ENCODE measurements around the gene NDOR1.

NDOR1 gene

DNA sequence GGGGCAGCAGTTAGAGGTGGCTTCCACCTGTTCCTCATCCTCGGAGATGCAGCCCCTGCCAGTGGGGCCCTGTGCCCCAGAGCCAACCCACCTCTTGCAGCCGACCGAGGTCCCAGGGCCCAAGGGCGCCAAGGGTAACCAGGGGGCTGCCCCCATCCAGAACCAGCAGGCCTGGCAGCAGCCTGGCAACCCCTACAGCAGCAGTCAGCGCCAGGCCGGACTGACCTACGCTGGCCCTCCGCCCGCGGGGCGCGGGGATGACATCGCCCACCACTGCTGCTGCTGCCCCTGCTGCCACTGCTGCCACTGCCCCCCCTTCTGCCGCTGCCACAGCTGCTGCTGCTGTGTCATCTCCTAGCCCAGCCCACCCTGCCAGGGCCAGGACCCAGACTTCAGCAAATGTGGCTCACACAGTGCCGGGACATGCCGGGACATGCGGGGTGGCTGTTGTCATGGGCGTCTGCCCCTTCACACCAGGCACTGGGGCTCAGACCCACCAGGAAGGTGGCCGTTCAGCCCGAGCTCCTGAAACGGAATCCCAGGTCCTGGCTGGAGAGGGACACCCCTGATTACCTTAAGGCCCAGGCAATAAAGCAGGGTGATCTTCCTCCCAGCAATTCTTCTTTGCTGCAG, 20.3 kb downstream of the NDOR1 start:
- Histone ChIP-seq H3K4me3 (ENCODE audit: low read depth, low read length) (no peak overlapping the region), H3K36me3 (ENCODE audit: control insufficient read depth, insufficient read depth, low read length) (no peaks in the 10 kb centered on the region), H3K4me1 (ENCODE audit: control insufficient read depth, insufficient read depth, low read length) (peaks cover 3% of the 10 kb centered on the region; the same call in 1 of the 2 replicates), H3K9ac (ENCODE audit: low read depth, low read length) (no peak overlapping the region), H3K27ac (ENCODE audit: low read depth, low read length) (no peak overlapping the region), H3K27me3 (ENCODE audit: control insufficient read depth, insufficient read depth, low read length) (peaks cover 5% of the 10 kb centered on the region), H3K9me3 (ENCODE audit: control insufficient read depth, insufficient read depth, low read length) (no peaks in the 10 kb centered on the region)

GRCh38 chr9:137226338-137227053, 21.0 kb downstream of the NDOR1 start:
- H3K9me3 ChIP-seq (ENCODE audit: control insufficient read depth, insufficient read depth, low read length) = no peaks in the 10 kb centered on the region
- H3K4me1 ChIP-seq (ENCODE audit: control insufficient read depth, insufficient read depth, low read length) = peaks cover 3% of the 10 kb centered on the region; the same call in 1 of the 2 replicates
- H3K4me3 ChIP-seq (ENCODE audit: low read depth, low read length) = no peak overlapping the region
- H3K9ac ChIP-seq (ENCODE audit: low read depth, low read length) = no peak overlapping the region
- no peaks in the 10 kb centered on the region for H3K36me3 ChIP-seq (ENCODE audit: control insufficient read depth, insufficient read depth, low read length)
- H3K27me3 ChIP-seq (ENCODE audit: control insufficient read depth, insufficient read depth, low read length) = peaks cover 5% of the 10 kb centered on the region
- no peak overlapping the region for H3K27ac ChIP-seq (ENCODE audit: low read depth, low read length)

DNA sequence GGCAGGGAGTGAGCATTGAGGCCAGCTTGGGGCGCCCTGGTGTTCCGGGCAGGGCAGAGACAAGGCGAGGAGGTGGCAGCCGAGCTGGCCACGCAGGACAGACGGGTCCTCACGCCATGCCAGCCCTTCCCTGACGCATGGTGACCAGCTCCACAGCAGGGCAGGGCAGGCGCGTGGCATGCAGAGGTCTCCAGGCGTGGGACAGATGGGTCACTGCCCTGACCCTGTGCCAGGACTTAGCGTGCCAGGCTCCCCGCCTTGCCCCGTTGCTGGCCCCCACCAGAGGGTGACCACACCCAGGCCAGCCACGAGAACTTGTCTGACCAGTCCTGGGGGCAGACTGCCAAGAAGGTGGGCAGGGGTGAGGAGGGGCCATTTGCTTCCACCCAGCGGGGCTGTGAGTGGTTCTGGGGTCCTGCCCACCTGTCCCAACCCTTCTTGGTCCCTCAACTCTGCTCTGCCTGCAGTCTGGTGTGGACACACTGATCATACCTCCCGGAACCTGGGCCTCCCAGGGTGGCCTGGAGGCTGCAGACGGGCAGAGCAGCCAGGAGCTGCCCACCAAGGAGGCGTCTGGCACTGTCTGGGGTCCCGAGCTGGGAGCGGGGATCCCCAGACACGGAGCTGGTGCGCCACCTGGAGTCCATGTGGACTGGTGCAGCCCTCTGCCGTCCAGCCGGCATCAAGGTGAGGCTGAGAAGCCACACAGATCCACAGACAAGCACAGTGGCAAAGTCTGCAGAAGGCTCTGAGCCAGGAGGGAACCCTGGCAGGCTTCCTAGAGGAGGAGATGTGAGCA, 21.8 kb downstream of the NDOR1 start, which contains the start of gene RNF224:
RNF224 (plus strand) TSS at position 449 of the 799 bp plus-strand sequence. CDS start 834 bp downstream, outside the sequence.
- H3K9ac ChIP-seq (ENCODE audit: low read depth, low read length) = no peak within 1 kb of the TSS
- H3K9me3 ChIP-seq (ENCODE audit: control insufficient read depth, insufficient read depth, low read length) = no peaks in the 10 kb centered on the region
- peaks cover 3% of the 10 kb centered on the region; the same call in 1 of the 2 replicates for H3K4me1 ChIP-seq (ENCODE audit: control insufficient read depth, insufficient read depth, low read length)
- no peaks in the 10 kb centered on the region for H3K36me3 ChIP-seq (ENCODE audit: control insufficient read depth, insufficient read depth, low read length)
- no peak within 1 kb of the TSS for H3K27ac ChIP-seq (ENCODE audit: low read depth, low read length)
- H3K4me3 ChIP-seq (ENCODE audit: low read depth, low read length) = no peak within 1 kb of the TSS
- peaks cover 5% of the 10 kb centered on the region for H3K27me3 ChIP-seq (ENCODE audit: control insufficient read depth, insufficient read depth, low read length)

DNA sequence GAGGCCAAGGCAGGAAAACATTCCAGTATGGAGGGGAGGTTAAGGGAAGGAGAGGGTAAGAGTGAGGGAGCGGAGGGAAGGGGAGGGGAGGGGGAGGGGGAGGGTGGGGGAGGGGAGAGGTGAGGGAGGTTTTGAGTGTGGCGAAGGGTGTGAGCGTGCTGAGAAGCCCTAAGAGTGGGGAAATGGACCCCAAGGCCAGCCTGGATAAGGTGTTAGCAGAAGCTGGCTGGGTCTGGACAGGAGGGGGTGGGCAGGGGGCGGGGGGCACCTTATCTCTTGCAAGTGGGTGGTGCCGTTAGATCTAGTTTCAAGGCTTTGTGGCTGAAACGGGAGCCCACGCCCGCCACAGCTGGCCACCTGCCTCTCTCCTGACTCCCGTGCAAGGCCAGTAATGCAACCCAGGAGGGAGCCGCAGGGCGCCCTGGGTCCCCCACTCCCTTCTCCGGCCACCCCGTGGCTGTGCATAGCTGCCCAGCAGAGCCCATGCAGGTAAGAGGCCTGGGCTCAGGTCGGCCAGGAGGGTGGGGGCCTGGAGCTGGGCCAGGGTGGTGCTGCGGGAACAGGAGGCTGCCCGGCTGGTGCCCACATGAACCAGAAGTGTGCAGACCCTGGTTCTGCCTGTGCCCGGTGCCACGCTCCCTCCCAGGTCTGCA, 22.5 kb downstream of the NDOR1 start:
- Histone ChIP-seq H3K4me1 (ENCODE audit: control insufficient read depth, insufficient read depth, low read length) (peaks cover 3% of the 10 kb centered on the region; the same call in 1 of the 2 replicates), H3K27me3 (ENCODE audit: control insufficient read depth, insufficient read depth, low read length) (no peaks in the 10 kb centered on the region), H3K4me3 (ENCODE audit: low read depth, low read length) (no peak overlapping the region), H3K9me3 (ENCODE audit: control insufficient read depth, insufficient read depth, low read length) (no peaks in the 10 kb centered on the region), H3K9ac (ENCODE audit: low read depth, low read length) (no peak overlapping the region), H3K36me3 (ENCODE audit: control insufficient read depth, insufficient read depth, low read length) (no peaks in the 10 kb centered on the region), H3K27ac (ENCODE audit: low read depth, low read length) (no peak overlapping the region)

DNA sequence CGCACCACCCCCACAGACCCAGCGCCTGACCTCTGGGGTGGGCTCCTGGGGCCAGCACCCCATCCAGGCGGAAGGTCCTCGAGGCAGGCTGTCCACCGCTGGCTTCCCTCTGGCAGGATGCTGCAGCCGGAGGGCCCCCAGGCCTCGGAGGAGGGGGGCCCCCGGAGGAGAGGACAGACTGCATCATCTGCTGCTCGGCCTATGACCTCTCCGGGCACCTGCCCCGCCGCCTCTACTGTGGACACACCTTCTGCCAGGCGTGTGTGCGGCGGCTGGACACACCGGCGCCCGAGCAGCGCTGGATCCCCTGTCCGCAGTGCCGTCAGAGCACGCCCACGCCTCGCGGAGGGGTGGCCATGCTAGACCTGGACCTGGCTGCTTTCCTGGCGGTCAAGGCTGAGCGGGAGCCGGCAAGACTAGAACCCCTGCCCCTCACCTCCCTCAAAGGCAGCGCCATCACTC, 23.0 kb downstream of the NDOR1 start:
- Histone ChIP-seq H3K9ac (ENCODE audit: low read depth, low read length) (no peak overlapping the region), H3K36me3 (ENCODE audit: control insufficient read depth, insufficient read depth, low read length) (no peaks in the 10 kb centered on the region), H3K27me3 (ENCODE audit: control insufficient read depth, insufficient read depth, low read length) (no peaks in the 10 kb centered on the region), H3K9me3 (ENCODE audit: control insufficient read depth, insufficient read depth, low read length) (no peaks in the 10 kb centered on the region), H3K27ac (ENCODE audit: low read depth, low read length) (no peak overlapping the region), H3K4me1 (ENCODE audit: control insufficient read depth, insufficient read depth, low read length) (peaks cover 3% of the 10 kb centered on the region; the same call in 1 of the 2 replicates), H3K4me3 (ENCODE audit: low read depth, low read length) (no peak overlapping the region)

GRCh38 chr9:137228968-137229896, 23.7 kb downstream of the NDOR1 start:
- H3K36me3 ChIP-seq (ENCODE audit: control insufficient read depth, insufficient read depth, low read length) = no peaks in the 10 kb centered on the region
- H3K9ac ChIP-seq (ENCODE audit: low read depth, low read length) = no peak overlapping the region
- H3K9me3 ChIP-seq (ENCODE audit: control insufficient read depth, insufficient read depth, low read length) = no peaks in the 10 kb centered on the region
- no peaks in the 10 kb centered on the region for H3K4me1 ChIP-seq (ENCODE audit: control insufficient read depth, insufficient read depth, low read length)
- H3K4me3 ChIP-seq (ENCODE audit: low read depth, low read length) = no peak overlapping the region
- H3K27ac ChIP-seq (ENCODE audit: low read depth, low read length) = no peak overlapping the region
- H3K27me3 ChIP-seq (ENCODE audit: control insufficient read depth, insufficient read depth, low read length) = no peaks in the 10 kb centered on the region

- H3K4me1 ChIP-seq (ENCODE audit: control insufficient read depth, insufficient read depth, low read length) = no peaks in the 10 kb centered on the region
Measured at GRCh38 chr9:137229903-137230704, 24.6 kb downstream of the NDOR1 start.

GRCh38 chr9:137230705-137231371, 25.3 kb downstream of the NDOR1 start, which contains the start of gene SLC34A3:
Gene SLC34A3 (plus strand): TSS chr9:137230901. CDS start chr9:137231703, 802 bp downstream.
- Histone ChIP-seq H3K27ac (ENCODE audit: low read depth, low read length) (no peak within 1 kb of the TSS), H3K9ac (ENCODE audit: low read depth, low read length) (no peak within 1 kb of the TSS), H3K4me3 (ENCODE audit: low read depth, low read length) (no peak within 1 kb of the TSS), H3K9me3 (ENCODE audit: control insufficient read depth, insufficient read depth, low read length) (no peaks in the 10 kb centered on the region), H3K4me1 (ENCODE audit: control insufficient read depth, insufficient read depth, low read length) (no peaks in the 10 kb centered on the region), H3K36me3 (ENCODE audit: control insufficient read depth, insufficient read depth, low read length) (no peaks in the 10 kb centered on the region), H3K27me3 (ENCODE audit: control insufficient read depth, insufficient read depth, low read length) (no peaks in the 10 kb centered on the region)

More at GRCh38 chr9:137229903-137230704, 24.6 kb downstream of the NDOR1 start:
- Histone ChIP-seq H3K4me3 (ENCODE audit: low read depth, low read length) (no peak overlapping the region), H3K9me3 (ENCODE audit: control insufficient read depth, insufficient read depth, low read length) (no peaks in the 10 kb centered on the region), H3K27me3 (ENCODE audit: control insufficient read depth, insufficient read depth, low read length) (no peaks in the 10 kb centered on the region), H3K27ac (ENCODE audit: low read depth, low read length) (no peak overlapping the region), H3K9ac (ENCODE audit: low read depth, low read length) (no peak overlapping the region), H3K36me3 (ENCODE audit: control insufficient read depth, insufficient read depth, low read length) (no peaks in the 10 kb centered on the region)

Measured in HUES48 (cell line).